Pulmonary artery endothelial cell (primary cell): Measurements from ENCODE around the gene TRAPPC1. TPM values are rescaled to one million over a fixed set of nuclear protein-coding genes. Genes with fewer than 3 reads are reported as not detected.

Experiments
- DNase-seq: peaks from one replicate; pipeline ENCODE4 v3.0.0-alpha.2; 2011; ENCODE audit warnings: low read depth, low spot score
- total RNA-seq: library from RNA; depleted of rRNA; stranded (reverse); fragments of >200 nt; gene quantifications from 2 replicates; pipeline ENCODE4 v1.2.3, GENCODE V29; 2014

TRAPPC1 gene
- total RNA-seq, 1 donor from 2014 or later = 43.6 TPM

GRCh38 chr17:7940743-7941142 is 9.0 kb upstream of the TRAPPC1 start:
- DNase-seq = no peak

GRCh38 chr17:7940034-7940433 is 8.3 kb upstream of the TRAPPC1 start:
- no peak for DNase-seq

GRCh38 chr17:7935859-7936258 is 4.1 kb upstream of the TRAPPC1 start:
- DNase-seq = no peak

GRCh38 chr17:7932949-7933348 is 1.2 kb upstream of the TRAPPC1 start:
- DNase-seq = no peak

GRCh38 chr17:7932483-7932891 is 741 bp upstream of the TRAPPC1 start:
- DNase-seq = no peak

GRCh38 chr17:7930841-7931631 is 710 bp downstream of the TRAPPC1 start:
- no peak for DNase-seq

- DNase-seq = no peak
These were observed 2.4 kb downstream of the TRAPPC1 start, which contains the start of gene KCNAB3 for GRCh38 chr17:7929158-7930023. TSS of gene KCNAB3 (minus strand) at chr17:7929856. CDS start at chr17:7929435, 421 bp downstream.

GRCh38 chr17:7927596-7927995 is 4.2 kb downstream of the TRAPPC1 start:
- DNase-seq = no peak

GRCh38 chr17:7922845-7923628 is 8.7 kb downstream of the TRAPPC1 start:
- DNase-seq = peak; percentile 46

- no peak for DNase-seq
These were observed 9.4 kb downstream of the TRAPPC1 start for GRCh38 chr17:7922269-7922844.

GRCh38 chr17:7916808-7917207 is 14.9 kb downstream of the TRAPPC1 start:
- no peak for DNase-seq

- no peak for DNase-seq
These were observed 15.4 kb downstream of the TRAPPC1 start for GRCh38 chr17:7916385-7916682.

GRCh38 chr17:7915611-7916384 is 15.9 kb downstream of the TRAPPC1 start, which contains the start of gene RNF227:
TSS of gene RNF227 (minus strand) at chr17:7916289. CDS start at chr17:7916195, 94 bp downstream.
- peak; percentile 80 for DNase-seq

- DNase-seq = no peak
These were observed 16.6 kb downstream of the TRAPPC1 start for GRCh38 chr17:7915179-7915610.

- no peak for DNase-seq
These were observed 18.7 kb downstream of the TRAPPC1 start for GRCh38 chr17:7912927-7913524.

- no peak for DNase-seq
These were observed 20.6 kb downstream of the TRAPPC1 start for GRCh38 chr17:7911116-7911515.

- DNase-seq = no peak
These were observed 21.0 kb downstream of the TRAPPC1 start for GRCh38 chr17:7910711-7911110.

- DNase-seq = no peak
These were observed 21.5 kb downstream of the TRAPPC1 start for GRCh38 chr17:7910281-7910680.

- no peak for DNase-seq
These were observed 22.7 kb downstream of the TRAPPC1 start for GRCh38 chr17:7909089-7909488.
